Uterus (tissue), 2 donors: ENCODE results near the gene DAB2IP.

ENCODE experiments used
- POLR2A ChIP-seq, 2 donors: fragments of 450-650 bp; IDR thresholded peaks; one replicate each; pipeline ENCODE4 v1.6.1; 2016; ENCODE audit warnings: antibody characterized with exemption in 2 of 2, mild to moderate bottlenecking in 1 of 2, moderate library complexity in 1 of 2
- TF ChIP-seq, protein P1 (sequence below), 4 experiments: fragments of 200-600 bp in 2 of 4; fragments of 450-650 bp in 2 of 4; sonication (generic) in 2 of 4; IDR thresholded peaks; one replicate each; pipeline ENCODE4 v1.5.1; 2016 to 2019; ENCODE audit warnings: antibody characterized with exemption in 4 of 4, mild to moderate bottlenecking in 2 of 4, moderate library complexity in 1 of 4

DNA sequence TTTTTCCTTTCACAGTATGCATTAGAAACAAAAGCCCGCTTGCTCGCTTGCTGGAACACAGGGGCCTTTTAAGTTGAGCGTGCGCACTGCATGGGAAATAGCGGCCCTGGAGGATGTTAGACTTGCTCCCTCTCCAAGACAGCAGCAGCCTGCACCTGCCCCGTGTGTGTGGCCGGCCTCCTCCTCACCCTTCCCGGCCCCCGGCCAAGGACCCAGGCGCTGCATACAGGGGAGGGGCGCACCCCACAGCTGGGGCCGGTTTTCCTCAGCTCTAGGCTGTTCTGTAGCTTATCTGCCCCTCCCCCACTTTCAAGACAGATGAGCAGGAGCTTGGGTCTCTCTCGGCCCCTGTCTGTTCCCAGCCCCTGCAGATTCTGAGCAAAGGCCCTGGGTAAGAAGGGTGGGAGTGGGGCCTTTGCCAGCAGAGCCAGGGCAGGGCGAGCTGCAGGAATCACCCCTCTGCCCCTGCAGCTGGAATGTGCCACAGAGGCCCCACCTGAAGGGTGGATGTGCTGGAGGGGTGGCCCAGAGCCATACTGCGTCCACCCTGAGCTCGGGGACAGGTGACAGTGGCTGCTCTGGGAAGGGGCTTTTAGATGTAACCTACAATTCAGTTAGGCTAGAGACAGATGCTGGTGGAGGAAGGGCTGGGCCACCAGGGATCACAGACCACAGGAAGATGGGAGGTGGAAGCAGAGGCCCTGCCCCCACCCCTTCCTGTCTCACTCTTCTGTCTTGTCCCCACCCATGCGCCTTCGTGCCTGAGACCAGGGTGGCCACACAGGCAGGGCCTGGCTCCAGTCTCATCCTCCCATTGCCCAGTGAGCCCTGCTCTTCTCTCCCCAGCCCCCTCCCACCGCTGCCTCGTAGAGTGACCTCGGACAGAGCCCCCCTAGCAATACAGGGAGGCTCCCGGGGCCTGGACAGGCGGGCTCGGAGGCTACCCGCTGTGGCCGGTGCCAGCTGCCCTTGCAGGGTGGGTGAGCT lies 132.4 kb downstream of the DAB2IP start:
- TF ChIP-seq, protein P1, sequence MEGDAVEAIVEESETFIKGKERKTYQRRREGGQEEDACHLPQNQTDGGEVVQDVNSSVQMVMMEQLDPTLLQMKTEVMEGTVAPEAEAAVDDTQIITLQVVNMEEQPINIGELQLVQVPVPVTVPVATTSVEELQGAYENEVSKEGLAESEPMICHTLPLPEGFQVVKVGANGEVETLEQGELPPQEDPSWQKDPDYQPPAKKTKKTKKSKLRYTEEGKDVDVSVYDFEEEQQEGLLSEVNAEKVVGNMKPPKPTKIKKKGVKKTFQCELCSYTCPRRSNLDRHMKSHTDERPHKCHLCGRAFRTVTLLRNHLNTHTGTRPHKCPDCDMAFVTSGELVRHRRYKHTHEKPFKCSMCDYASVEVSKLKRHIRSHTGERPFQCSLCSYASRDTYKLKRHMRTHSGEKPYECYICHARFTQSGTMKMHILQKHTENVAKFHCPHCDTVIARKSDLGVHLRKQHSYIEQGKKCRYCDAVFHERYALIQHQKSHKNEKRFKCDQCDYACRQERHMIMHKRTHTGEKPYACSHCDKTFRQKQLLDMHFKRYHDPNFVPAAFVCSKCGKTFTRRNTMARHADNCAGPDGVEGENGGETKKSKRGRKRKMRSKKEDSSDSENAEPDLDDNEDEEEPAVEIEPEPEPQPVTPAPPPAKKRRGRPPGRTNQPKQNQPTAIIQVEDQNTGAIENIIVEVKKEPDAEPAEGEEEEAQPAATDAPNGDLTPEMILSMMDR (IDR thresholded peaks at IDR 0.05): no peak
- no peak for TF ChIP-seq POLR2A (IDR thresholded peaks at IDR 0.05)
